HepG2 (cell line): ENCODE results near the gene CDK6. TPM values are rescaled to one million over a fixed set of nuclear protein-coding genes. Genes with fewer than 3 reads are reported as not detected.

Experiments
- CCAR2 ChIP-seq: fragments of 200-400 bp; formaldehyde crosslinking; optimal IDR thresholded peaks from 2 replicates; pipeline ENCODE3; 2018; ENCODE audit warnings: low read depth, mild to moderate bottlenecking, low read length, moderate library complexity
- EED ChIP-seq: sonication (generic); formaldehyde crosslinking; IDR thresholded peaks from 2 replicates; pipeline ENCODE4 v1.5.0; 2020; ENCODE audit warnings: mild to moderate bottlenecking, missing genetic modification reagents
- FOSL1 ChIP-seq: sonication (generic); formaldehyde crosslinking; IDR thresholded peaks from 2 replicates; pipeline ENCODE4 v1.9.0; 2021; ENCODE audit warnings: missing genetic modification reagents, borderline replicate concordance
- FOXA1 ChIP-seq, 2 experiments: fragments of 450-650 bp in 1 of 2; sonication (generic) in 1 of 2; formaldehyde crosslinking in 1 of 2; IDR thresholded peaks; 2 replicates each; pipeline versions ENCODE4 v1.4.0 to v1.6.1; 2016 to 2020; ENCODE audit warnings: missing genetic modification reagents in 1 of 2
- FOXK2 ChIP-seq: fragments of 450-650 bp; IDR thresholded peaks from 2 replicates; pipeline ENCODE4 v1.6.1; 2016
- HIC2 ChIP-seq: sonication (generic); formaldehyde crosslinking; IDR thresholded peaks from 2 replicates; pipeline ENCODE4 v1.9.0; 2022; ENCODE audit warnings: low read depth, missing genetic modification reagents
- IKZF1 ChIP-seq: fragments of 450-650 bp; IDR thresholded peaks from 2 replicates; pipeline ENCODE4 v1.7.1; 2016
- IRF2 ChIP-seq: IDR thresholded peaks from 2 replicates; pipeline ENCODE4 v1.6.1; 2018; ENCODE audit warnings: missing genetic modification reagents, missing compliant biosample characterization
- IRX3 ChIP-seq: sonication (generic); formaldehyde crosslinking; IDR thresholded peaks from 2 replicates; pipeline ENCODE4 v1.8.1; 2023; ENCODE audit warnings: mild to moderate bottlenecking, low read depth, missing genetic modification reagents, borderline replicate concordance
- JUN ChIP-seq: sonication (generic); formaldehyde crosslinking; IDR thresholded peaks from 2 replicates; pipeline ENCODE4 v1.4.0; 2020; ENCODE audit warnings: mild to moderate bottlenecking, missing genetic modification reagents
- NFE2L2 ChIP-seq: fragments of 150-350 bp; IDR thresholded peaks from 2 replicates; pipeline ENCODE4 v1.6.1; 2014; ENCODE audit warnings: low read length
- NFKB2 ChIP-seq: sonication (generic); formaldehyde crosslinking; IDR thresholded peaks from 2 replicates; pipeline ENCODE4 v1.4.0; 2020; ENCODE audit warnings: missing genetic modification reagents, borderline replicate concordance
- PCBP1 ChIP-seq: fragments of 200-400 bp; formaldehyde crosslinking; IDR thresholded peaks from 2 replicates; pipeline ENCODE4 v1.6.1; 2017; ENCODE audit warnings: mild to moderate bottlenecking, low read depth, low read length, borderline replicate concordance
- RBM39 ChIP-seq: fragments of 200-400 bp; formaldehyde crosslinking; IDR thresholded peaks from one replicate; pipeline ENCODE4 v1.6.1; 2018; ENCODE audit warnings: antibody characterized with exemption, mild to moderate bottlenecking, low read depth, low read length; ENCODE audit not compliant: poor library complexity, severe bottlenecking
- SOX5 ChIP-seq: IDR thresholded peaks from 2 replicates; pipeline ENCODE4 v1.6.1; 2016; ENCODE audit warnings: borderline replicate concordance
- U2AF1 ChIP-seq: fragments of 200-400 bp; formaldehyde crosslinking; optimal IDR thresholded peaks from 2 replicates; pipeline ENCODE3; 2017; ENCODE audit warnings: mild to moderate bottlenecking, low read depth, low read length
- ZBTB21 ChIP-seq: sonication (generic); formaldehyde crosslinking; IDR thresholded peaks from 2 replicates; pipeline ENCODE4 v1.4.0; 2020; ENCODE audit warnings: missing genetic modification reagents
- ZHX2 ChIP-seq, 2 experiments: sonication (generic) in 1 of 2; formaldehyde crosslinking in 1 of 2; IDR thresholded peaks; 2 replicates each; pipeline versions ENCODE4 v1.6.1 to v1.9.0; 2014 to 2022; ENCODE audit warnings: antibody characterized with exemption in 1 of 2, borderline replicate concordance in 1 of 2, inconsistent platforms in 1 of 2, low read depth in 1 of 2, missing genetic modification reagents in 1 of 2
- ZNF224 ChIP-seq: sonication (generic); formaldehyde crosslinking; IDR thresholded peaks from 2 replicates; pipeline ENCODE4 v1.5.0; 2020; ENCODE audit warnings: mild to moderate bottlenecking, missing genetic modification reagents
- ZNF333 ChIP-seq: sonication (generic); formaldehyde crosslinking; IDR thresholded peaks from 2 replicates; pipeline ENCODE4 v1.4.0; 2020; ENCODE audit warnings: mild to moderate bottlenecking, missing genetic modification reagents, borderline replicate concordance
- ZNF513 ChIP-seq: sonication (generic); formaldehyde crosslinking; conservative IDR thresholded peaks from 2 replicates; pipeline ENCODE4 v1.5.0; 2020; ENCODE audit warnings: missing genetic modification reagents
- ZNF737 ChIP-seq: sonication (generic); formaldehyde crosslinking; IDR thresholded peaks from 2 replicates; pipeline ENCODE4 v1.5.0; 2020; ENCODE audit warnings: missing genetic modification reagents, mild to moderate bottlenecking, borderline replicate concordance
- polyA plus RNA-seq, 8 experiments: library from polyadenylated mRNA; depleted of rRNA in 3 of 8; stranded (reverse) in 7 of 8; unstranded in 1 of 8; fragments of >200 nt; fragmentation: Illumina TruSeq in 4 of 8; extraction: Trizol in 4 of 8; gene quantifications; 2 replicates each; pipeline versions ENCODE4 v1.2.1 to v1.2.3, GENCODE V29; 2011 to 2016; ENCODE audit warnings: low read depth in 4 of 8, missing spikeins in 1 of 8, mixed read lengths in 1 of 8; ENCODE audit not compliant: insufficient read depth in 1 of 8
- total RNA-seq, 5 experiments: library from RNA; depleted of rRNA; stranded (reverse); fragments of >200 nt; fragmentation: Illumina TruSeq; extraction: Trizol; gene quantifications; 2 replicates each; pipeline ENCODE4 v1.2.3, GENCODE V29; 2016; ENCODE audit warnings: low read depth in 1 of 5

CDK6 gene
- total and polyA plus RNA-seq, 2 of the 13 experiments (the other 11 are each of a cell fraction or from before 2014, with no cell fraction given): 34.6 to 90.8 TPM

GRCh38 chr7:92832534-92833023, 3.8 kb downstream of the CDK6 start (continued):
- no peak for TF ChIP-seq ZNF513 (CRISPR knock-in tag)
- TF ChIP-seq ZNF737 (CRISPR knock-in tag): no peak
- TF ChIP-seq NFKB2 (CRISPR knock-in tag): no peak
- no peak for TF ChIP-seq IKZF1
- no peak for TF ChIP-seq IRX3 (CRISPR knock-in tag)
- TF ChIP-seq FOXA1 (IDR thresholded peaks at IDR 0.05): no peak
- TF ChIP-seq FOXA1 (CRISPR knock-in tag; IDR thresholded peaks at IDR 0.05): no peak
- TF ChIP-seq HIC2 (CRISPR knock-in tag): no peak
- TF ChIP-seq JUN: no peak
- no peak for TF ChIP-seq EED (CRISPR knock-in tag)
- TF ChIP-seq FOSL1: no peak
- TF ChIP-seq ZBTB21 (CRISPR knock-in tag): no peak
- TF ChIP-seq RBM39: no peak
- no peak for TF ChIP-seq SOX5 (CRISPR knock-in tag)
- no peak for TF ChIP-seq PCBP1
- TF ChIP-seq ZNF333 (CRISPR knock-in tag): no peak
- TF ChIP-seq ZNF224 (CRISPR knock-in tag): 0 out of 2 replicates have a peak, but pooled peaks have one; percentile 45
- TF ChIP-seq IRF2 (CRISPR knock-in tag): no peak
- TF ChIP-seq NFE2L2: 0 out of 2 replicates have a peak, but pooled peaks have one; percentile 18
- 0 out of 2 replicates have a peak, but pooled peaks have one; percentile 2 for TF ChIP-seq ZHX2 (IDR thresholded peaks at IDR 0.05; ENCODE audit: low read depth)
- TF ChIP-seq ZHX2 (CRISPR knock-in tag; IDR thresholded peaks at IDR 0.05; ENCODE audit: borderline replicate concordance): no peak
- no peak for TF ChIP-seq CCAR2
- peak; percentile 10 for TF ChIP-seq U2AF1
- no peak for TF ChIP-seq FOXK2
